Chondrocyte (in vitro differentiated cells): ENCODE results near the gene PAPPA2. TPM values are rescaled to one million over a fixed set of nuclear protein-coding genes. Genes with fewer than 3 reads are reported as not detected.

Source experiments
- DNase-seq: peaks from one replicate; pipeline ENCODE4 v3.0.0; 2021; ENCODE audit warnings: mixed read lengths, low spot score
- H3K27ac Mint-ChIP-seq: one replicate; pipeline ENCODE4 v1.8.0; 2021; ENCODE audit warnings: mild to moderate bottlenecking, moderate library complexity, mixed read lengths; ENCODE audit not compliant: unreplicated experiment
- H3K27me3 Mint-ChIP-seq: 2 replicates; pipeline ENCODE4 v1.8.0; 2021; ENCODE audit warnings: low read depth, mixed read lengths
- H3K36me3 Mint-ChIP-seq: 2 replicates; pipeline ENCODE4 v1.8.0; 2021; ENCODE audit warnings: low read depth, mixed read lengths
- H3K4me1 Mint-ChIP-seq: 2 replicates; pipeline ENCODE4 v1.8.0; 2021; ENCODE audit warnings: low read depth, mild to moderate bottlenecking, mixed read lengths
- H3K4me3 Mint-ChIP-seq: one replicate; pipeline ENCODE4 v1.8.0; 2021; ENCODE audit warnings: mild to moderate bottlenecking, moderate library complexity, mixed read lengths; ENCODE audit not compliant: unreplicated experiment
- H3K9me3 Mint-ChIP-seq: 2 replicates; pipeline ENCODE4 v1.8.0; 2021; ENCODE audit warnings: low read depth, mixed read lengths
- total RNA-seq: library from RNA; stranded (reverse); gene quantifications from 3 replicates; pipeline ENCODE4 v1.2.1, GENCODE V29; 2021
- TF ChIP-seq, protein P1 (sequence below): fragments of 200-600 bp; sonication (generic); IDR thresholded peaks from 2 replicates; pipeline ENCODE4 v1.5.0; 2021; ENCODE audit warnings: antibody characterized with exemption, mild to moderate bottlenecking, moderate library complexity

PAPPA2 gene
- total RNA-seq, 1 donor from 2014 or later, result 0.42 TPM

GRCh38 chr1:176789571-176790090, 326.7 kb downstream of the PAPPA2 start:
- H3K4me3 Mint-ChIP-seq, result no peak overlapping the region
- TF ChIP-seq, protein P1, sequence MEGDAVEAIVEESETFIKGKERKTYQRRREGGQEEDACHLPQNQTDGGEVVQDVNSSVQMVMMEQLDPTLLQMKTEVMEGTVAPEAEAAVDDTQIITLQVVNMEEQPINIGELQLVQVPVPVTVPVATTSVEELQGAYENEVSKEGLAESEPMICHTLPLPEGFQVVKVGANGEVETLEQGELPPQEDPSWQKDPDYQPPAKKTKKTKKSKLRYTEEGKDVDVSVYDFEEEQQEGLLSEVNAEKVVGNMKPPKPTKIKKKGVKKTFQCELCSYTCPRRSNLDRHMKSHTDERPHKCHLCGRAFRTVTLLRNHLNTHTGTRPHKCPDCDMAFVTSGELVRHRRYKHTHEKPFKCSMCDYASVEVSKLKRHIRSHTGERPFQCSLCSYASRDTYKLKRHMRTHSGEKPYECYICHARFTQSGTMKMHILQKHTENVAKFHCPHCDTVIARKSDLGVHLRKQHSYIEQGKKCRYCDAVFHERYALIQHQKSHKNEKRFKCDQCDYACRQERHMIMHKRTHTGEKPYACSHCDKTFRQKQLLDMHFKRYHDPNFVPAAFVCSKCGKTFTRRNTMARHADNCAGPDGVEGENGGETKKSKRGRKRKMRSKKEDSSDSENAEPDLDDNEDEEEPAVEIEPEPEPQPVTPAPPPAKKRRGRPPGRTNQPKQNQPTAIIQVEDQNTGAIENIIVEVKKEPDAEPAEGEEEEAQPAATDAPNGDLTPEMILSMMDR, result no peak

DNA sequence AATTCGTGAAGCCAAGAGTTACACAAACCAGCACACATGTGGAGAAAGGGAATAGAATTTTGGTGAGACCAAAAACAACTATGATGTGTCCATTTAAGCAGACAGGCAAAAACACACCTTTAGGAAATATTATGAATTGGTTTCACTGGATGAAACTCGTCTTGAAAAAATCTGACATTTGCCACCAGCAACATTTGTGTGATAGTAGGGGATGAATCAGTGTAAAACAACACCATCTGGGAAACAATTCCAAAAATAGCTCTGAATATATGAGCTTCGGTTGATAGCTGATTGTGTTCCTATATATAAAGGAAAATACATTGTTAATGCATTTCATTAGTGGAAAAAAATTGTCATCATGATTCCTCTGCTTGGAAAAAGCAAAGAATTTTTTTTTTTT, 327.8 kb downstream of the PAPPA2 start:
- H3K9me3 Mint-ChIP-seq, result peaks cover 3% of the 10 kb centered on the region
- peaks cover 2% of the 10 kb centered on the region for H3K4me1 Mint-ChIP-seq
- TF ChIP-seq, protein P1, result no peak
- no peak for DNase-seq
- no peaks in the 10 kb centered on the region for H3K36me3 Mint-ChIP-seq
- H3K27me3 Mint-ChIP-seq, result no peaks in the 10 kb centered on the region
- no peak overlapping the region for H3K4me3 Mint-ChIP-seq
- no peak overlapping the region for H3K27ac Mint-ChIP-seq

More at GRCh38 chr1:176789571-176790090, 326.7 kb downstream of the PAPPA2 start:
- no peak overlapping the region for H3K27ac Mint-ChIP-seq
- H3K36me3 Mint-ChIP-seq, result no peaks in the 10 kb centered on the region
- H3K4me1 Mint-ChIP-seq, result peaks cover 3% of the 10 kb centered on the region
- DNase-seq, result no peak
- peaks cover 3% of the 10 kb centered on the region for H3K9me3 Mint-ChIP-seq
- H3K27me3 Mint-ChIP-seq, result no peaks in the 10 kb centered on the region

DNA sequence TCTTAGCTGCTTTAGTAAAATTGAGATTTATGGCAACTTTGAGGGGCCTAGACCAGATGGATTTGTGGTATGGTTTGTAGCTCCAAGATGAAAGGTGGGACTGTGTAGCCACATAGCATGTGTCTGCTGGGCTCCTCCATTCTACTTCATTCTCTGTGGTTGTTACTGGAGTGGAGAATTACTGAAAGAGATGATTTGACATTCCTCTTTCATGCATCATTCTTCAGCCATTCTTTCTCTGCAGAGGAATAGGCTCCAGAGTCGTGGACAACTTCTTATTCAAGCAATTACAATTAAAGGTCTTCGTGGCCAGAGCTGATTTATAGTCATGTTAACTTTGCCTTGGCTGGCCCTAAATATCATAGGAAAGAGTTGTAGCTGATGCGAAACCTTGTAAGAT, 328.9 kb downstream of the PAPPA2 start:
- H3K27me3 Mint-ChIP-seq, result no peaks in the 10 kb centered on the region
- no peak overlapping the region for H3K27ac Mint-ChIP-seq
- DNase-seq, result no peak
- TF ChIP-seq, protein P1, result no peak
- no peaks in the 10 kb centered on the region for H3K36me3 Mint-ChIP-seq
- no peaks in the 10 kb centered on the region for H3K4me1 Mint-ChIP-seq
- H3K4me3 Mint-ChIP-seq, result no peak overlapping the region
- peaks cover 3% of the 10 kb centered on the region for H3K9me3 Mint-ChIP-seq

- no peak overlapping the region for H3K27ac Mint-ChIP-seq
- no peaks in the 10 kb centered on the region for H3K4me1 Mint-ChIP-seq
- H3K4me3 Mint-ChIP-seq, result no peak overlapping the region
- DNase-seq, result no peak
- H3K27me3 Mint-ChIP-seq, result no peaks in the 10 kb centered on the region
- TF ChIP-seq, protein P1, result no peak
- H3K9me3 Mint-ChIP-seq, result peaks cover 3% of the 10 kb centered on the region
- no peaks in the 10 kb centered on the region for H3K36me3 Mint-ChIP-seq
These were observed 332.0 kb downstream of the PAPPA2 start for GRCh38 chr1:176794897-176795508.

DNA sequence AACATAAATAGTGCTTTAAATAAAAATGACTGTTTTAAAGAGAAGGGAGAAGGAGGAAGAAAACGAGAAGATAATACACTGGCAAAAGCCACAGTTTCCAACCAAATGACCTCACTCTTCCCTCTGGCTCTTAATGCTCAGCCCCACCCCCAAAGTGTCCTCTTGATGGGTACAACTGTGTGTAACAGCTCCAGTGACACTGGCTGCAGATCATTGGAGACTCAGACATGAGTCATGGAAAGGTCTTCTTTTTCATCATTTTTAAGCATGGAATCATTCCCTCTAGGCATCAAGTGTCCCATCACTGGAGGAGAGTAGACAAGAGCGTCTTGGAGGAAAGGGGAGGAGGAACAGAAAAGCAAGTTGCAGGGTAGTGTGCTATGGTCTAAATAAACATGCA, 333.0 kb downstream of the PAPPA2 start:
- Mint-ChIP-seq H3K4me1 (no peaks in the 10 kb centered on the region), H3K36me3 (no peaks in the 10 kb centered on the region), H3K4me3 (no peak overlapping the region), H3K27ac (no peak overlapping the region), H3K27me3 (no peaks in the 10 kb centered on the region), H3K9me3 (peaks cover 3% of the 10 kb centered on the region)
- DNase-seq, result no peak
- TF ChIP-seq, protein P1, result no peak
